ENCODE results near the gene CDK5. TPM values are rescaled to one million over a fixed set of nuclear protein-coding genes. Genes with fewer than 3 reads are reported as not detected.

The CDK5 gene
- total RNA-seq, 1 experiment from 2014 or later: 19.8 TPM

DNA sequence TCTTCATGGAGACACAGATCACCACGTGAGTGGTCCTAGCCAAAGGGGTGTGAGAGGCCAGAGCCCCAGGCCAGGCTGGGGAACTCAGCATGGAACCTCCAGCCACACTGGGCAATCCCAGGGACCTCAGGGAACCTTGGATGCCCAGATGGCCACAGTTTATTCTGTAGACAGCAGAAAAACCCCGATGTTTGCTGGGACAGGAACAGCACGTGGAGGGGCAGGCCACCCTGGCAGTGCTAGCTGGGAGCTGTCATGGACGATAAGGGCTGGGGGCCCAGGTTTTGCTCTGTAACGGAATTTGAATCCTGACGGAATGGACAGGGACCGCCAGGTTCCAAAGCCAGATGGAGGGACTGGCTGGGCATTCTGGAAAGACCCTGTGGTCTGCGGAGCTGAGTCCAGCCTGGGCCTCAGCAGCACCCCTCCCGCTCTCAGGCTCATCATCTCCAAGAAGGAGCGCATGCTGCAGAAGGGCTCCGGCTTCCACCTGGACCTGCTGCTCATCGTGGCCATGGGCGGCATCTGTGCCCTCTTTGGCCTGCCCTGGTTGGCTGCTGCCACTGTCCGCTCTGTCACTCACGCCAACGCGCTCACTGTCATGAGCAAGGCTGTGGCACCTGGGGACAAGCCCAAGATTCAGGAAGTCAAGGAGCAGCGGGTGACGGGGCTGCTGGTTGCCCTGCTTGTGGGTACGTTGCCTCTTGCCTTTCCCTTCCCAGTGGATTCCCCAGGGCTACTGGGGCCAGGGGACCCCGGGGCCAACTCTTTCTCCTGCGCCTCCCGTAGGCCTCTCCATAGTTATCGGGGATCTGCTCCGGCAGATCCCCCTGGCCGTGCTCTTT, 17.3 kb upstream of the CDK5 start:
- DNase-seq (ENCODE audit: low read depth, low spot score) (no peak), ATAC-seq (no peak)
- intact Hi-C loops (cut with micrococcal nuclease): no loop called here
- TF ChIP-seq EZH2 (IDR thresholded peaks at IDR 0.05) (no peak), FOSL1 (IDR thresholded peaks at IDR 0.05; ENCODE audit: low read depth) (no peak), SRF (IDR thresholded peaks at IDR 0.05; ENCODE audit: low read depth) (no peak), EGR1 (IDR thresholded peaks at IDR 0.05; ENCODE audit: low read depth) (no peak), EZH2phosphoT487 (IDR thresholded peaks at IDR 0.05; ENCODE audit: borderline replicate concordance) (no peak), SP1 (IDR thresholded peaks at IDR 0.05; ENCODE audit: low read depth) (no peak), POLR2AphosphoS5 (IDR thresholded peaks at IDR 0.05; ENCODE audit: low read depth, low read length) (no peak), RAD21 (IDR thresholded peaks at IDR 0.05; ENCODE audit: low read depth) (no peak), ZNF274 (IDR thresholded peaks at IDR 0.05; ENCODE audit: low read depth, low read length) (no peak), JUND (IDR thresholded peaks at IDR 0.05) (no peak), ELF1 (IDR thresholded peaks at IDR 0.05; ENCODE audit: borderline replicate concordance, low read depth) (no peak), POLR2A (IDR thresholded peaks at IDR 0.05; ENCODE audit: borderline replicate concordance, extremely low read depth, insufficient read depth, insufficient read length) (no peak), TCF7L2 (IDR thresholded peaks at IDR 0.05; ENCODE audit: borderline replicate concordance, extremely low read depth, insufficient read depth, insufficient read length) (no peak)
- TF ChIP-seq, protein P1, sequence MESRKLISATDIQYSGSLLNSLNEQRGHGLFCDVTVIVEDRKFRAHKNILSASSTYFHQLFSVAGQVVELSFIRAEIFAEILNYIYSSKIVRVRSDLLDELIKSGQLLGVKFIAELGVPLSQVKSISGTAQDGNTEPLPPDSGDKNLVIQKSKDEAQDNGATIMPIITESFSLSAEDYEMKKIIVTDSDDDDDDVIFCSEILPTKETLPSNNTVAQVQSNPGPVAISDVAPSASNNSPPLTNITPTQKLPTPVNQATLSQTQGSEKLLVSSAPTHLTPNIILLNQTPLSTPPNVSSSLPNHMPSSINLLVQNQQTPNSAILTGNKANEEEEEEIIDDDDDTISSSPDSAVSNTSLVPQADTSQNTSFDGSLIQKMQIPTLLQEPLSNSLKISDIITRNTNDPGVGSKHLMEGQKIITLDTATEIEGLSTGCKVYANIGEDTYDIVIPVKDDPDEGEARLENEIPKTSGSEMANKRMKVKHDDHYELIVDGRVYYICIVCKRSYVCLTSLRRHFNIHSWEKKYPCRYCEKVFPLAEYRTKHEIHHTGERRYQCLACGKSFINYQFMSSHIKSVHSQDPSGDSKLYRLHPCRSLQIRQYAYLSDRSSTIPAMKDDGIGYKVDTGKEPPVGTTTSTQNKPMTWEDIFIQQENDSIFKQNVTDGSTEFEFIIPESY (IDR thresholded peaks at IDR 0.05; ENCODE audit: extremely low read depth, insufficient replicate concordance, low read length): no peak
- TF ChIP-seq, protein P2, sequence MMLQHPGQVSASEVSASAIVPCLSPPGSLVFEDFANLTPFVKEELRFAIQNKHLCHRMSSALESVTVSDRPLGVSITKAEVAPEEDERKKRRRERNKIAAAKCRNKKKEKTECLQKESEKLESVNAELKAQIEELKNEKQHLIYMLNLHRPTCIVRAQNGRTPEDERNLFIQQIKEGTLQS (IDR thresholded peaks at IDR 0.05): no peak
- TF ChIP-seq, protein P3, sequence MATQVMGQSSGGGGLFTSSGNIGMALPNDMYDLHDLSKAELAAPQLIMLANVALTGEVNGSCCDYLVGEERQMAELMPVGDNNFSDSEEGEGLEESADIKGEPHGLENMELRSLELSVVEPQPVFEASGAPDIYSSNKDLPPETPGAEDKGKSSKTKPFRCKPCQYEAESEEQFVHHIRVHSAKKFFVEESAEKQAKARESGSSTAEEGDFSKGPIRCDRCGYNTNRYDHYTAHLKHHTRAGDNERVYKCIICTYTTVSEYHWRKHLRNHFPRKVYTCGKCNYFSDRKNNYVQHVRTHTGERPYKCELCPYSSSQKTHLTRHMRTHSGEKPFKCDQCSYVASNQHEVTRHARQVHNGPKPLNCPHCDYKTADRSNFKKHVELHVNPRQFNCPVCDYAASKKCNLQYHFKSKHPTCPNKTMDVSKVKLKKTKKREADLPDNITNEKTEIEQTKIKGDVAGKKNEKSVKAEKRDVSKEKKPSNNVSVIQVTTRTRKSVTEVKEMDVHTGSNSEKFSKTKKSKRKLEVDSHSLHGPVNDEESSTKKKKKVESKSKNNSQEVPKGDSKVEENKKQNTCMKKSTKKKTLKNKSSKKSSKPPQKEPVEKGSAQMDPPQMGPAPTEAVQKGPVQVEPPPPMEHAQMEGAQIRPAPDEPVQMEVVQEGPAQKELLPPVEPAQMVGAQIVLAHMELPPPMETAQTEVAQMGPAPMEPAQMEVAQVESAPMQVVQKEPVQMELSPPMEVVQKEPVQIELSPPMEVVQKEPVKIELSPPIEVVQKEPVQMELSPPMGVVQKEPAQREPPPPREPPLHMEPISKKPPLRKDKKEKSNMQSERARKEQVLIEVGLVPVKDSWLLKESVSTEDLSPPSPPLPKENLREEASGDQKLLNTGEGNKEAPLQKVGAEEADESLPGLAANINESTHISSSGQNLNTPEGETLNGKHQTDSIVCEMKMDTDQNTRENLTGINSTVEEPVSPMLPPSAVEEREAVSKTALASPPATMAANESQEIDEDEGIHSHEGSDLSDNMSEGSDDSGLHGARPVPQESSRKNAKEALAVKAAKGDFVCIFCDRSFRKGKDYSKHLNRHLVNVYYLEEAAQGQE (IDR thresholded peaks at IDR 0.05; ENCODE audit: low read depth): no peak
- TF ChIP-seq, protein P4, sequence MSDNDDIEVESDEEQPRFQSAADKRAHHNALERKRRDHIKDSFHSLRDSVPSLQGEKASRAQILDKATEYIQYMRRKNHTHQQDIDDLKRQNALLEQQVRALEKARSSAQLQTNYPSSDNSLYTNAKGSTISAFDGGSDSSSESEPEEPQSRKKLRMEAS (IDR thresholded peaks at IDR 0.05): no peak
- TF ChIP-seq, protein P5, sequence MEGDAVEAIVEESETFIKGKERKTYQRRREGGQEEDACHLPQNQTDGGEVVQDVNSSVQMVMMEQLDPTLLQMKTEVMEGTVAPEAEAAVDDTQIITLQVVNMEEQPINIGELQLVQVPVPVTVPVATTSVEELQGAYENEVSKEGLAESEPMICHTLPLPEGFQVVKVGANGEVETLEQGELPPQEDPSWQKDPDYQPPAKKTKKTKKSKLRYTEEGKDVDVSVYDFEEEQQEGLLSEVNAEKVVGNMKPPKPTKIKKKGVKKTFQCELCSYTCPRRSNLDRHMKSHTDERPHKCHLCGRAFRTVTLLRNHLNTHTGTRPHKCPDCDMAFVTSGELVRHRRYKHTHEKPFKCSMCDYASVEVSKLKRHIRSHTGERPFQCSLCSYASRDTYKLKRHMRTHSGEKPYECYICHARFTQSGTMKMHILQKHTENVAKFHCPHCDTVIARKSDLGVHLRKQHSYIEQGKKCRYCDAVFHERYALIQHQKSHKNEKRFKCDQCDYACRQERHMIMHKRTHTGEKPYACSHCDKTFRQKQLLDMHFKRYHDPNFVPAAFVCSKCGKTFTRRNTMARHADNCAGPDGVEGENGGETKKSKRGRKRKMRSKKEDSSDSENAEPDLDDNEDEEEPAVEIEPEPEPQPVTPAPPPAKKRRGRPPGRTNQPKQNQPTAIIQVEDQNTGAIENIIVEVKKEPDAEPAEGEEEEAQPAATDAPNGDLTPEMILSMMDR (IDR thresholded peaks at IDR 0.05 in 2 of 3, conservative IDR thresholded peaks at IDR 0.05 in 1 of 3; ENCODE audit: borderline replicate concordance in 1 of 3, insufficient read depth in 1 of 3, low read depth in 2 of 3, low read length in 2 of 3): no peak
- no peak overlapping the region for H3K9ac ChIP-seq (ENCODE audit: low read length)
- no TSS peak for BruUV-seq (replicated peaks)
- H4K20me1 ChIP-seq (ENCODE audit: insufficient read depth): no peaks in the 10 kb centered on the region
- POLR2A ChIA-PET: interaction anchor here (1.0 kb wide), 1 partner anchor 47 kb away, joined by 3 read pairs; the partner anchor contains the start of gene ABCB8
- H3K27me3 ChIP-seq (ENCODE audit: insufficient read depth, low read length): no peaks in the 10 kb centered on the region
- H3K9me3 ChIP-seq (ENCODE audit: control insufficient read depth in 1 of 2, insufficient read depth in 1 of 2, low read depth in 1 of 2, low read length in 2 of 2): no peaks in the 10 kb centered on the region
- H3K4me2 ChIP-seq (ENCODE audit: low read length): no peak overlapping the region
- CTCF ChIA-PET: no interaction called here
- H3K4me3 ChIP-seq (replicated peaks in 1 of 2; ENCODE audit: low read depth in 1 of 2, low read length in 2 of 2): no peak overlapping the region
- peaks cover 32 to 37% of the 10 kb centered on the region in 2 experiments; a peak in 3 of 4 replicates for H3K36me3 ChIP-seq (ENCODE audit: control insufficient read depth in 1 of 2, insufficient read depth in 2 of 2, low read length in 2 of 2)
- 0 out of 2 replicates have a peak overlapping the region, but pooled peaks have one; percentile 26 for H3K27ac ChIP-seq (ENCODE audit: low read depth, low read length)
- no peak overlapping the region for H2AFZ ChIP-seq (ENCODE audit: low read depth, low read length, poor library complexity, severe bottlenecking)
- peaks cover 8 to 28% of the 10 kb centered on the region in 2 experiments for H3K4me1 ChIP-seq (ENCODE audit: control insufficient read depth in 1 of 2, insufficient read depth in 2 of 2, low read length in 2 of 2)
- H3K9me2 ChIP-seq (ENCODE audit: insufficient read depth): no peaks in the 10 kb centered on the region
- RAD21 ChIA-PET (ENCODE audit: low non-redundant PET in 1 of 2, low total read pairs in 2 of 2, uncharacterized antibody in 2 of 2, unreplicated experiment in 2 of 2): no interaction called here
- peaks cover 21% of the 10 kb centered on the region for H3K79me2 ChIP-seq (ENCODE audit: insufficient read depth, low read length)

Data from HCT116 (cell line).